GM19468 (cell line): Measurements from ENCODE around the gene MLEC.
A peak's percentile ranks its signal among the peaks of the same experiment; 100 is the strongest.

Source experiments
- ATAC-seq: cut with Tn5 transposase; IDR thresholded peaks from one replicate; pipeline ENCODE4 v1.9.1; 2021; ENCODE audit warnings: mild to moderate bottlenecking, moderate library complexity, moderate number of reproducible peaks; ENCODE audit not compliant: unreplicated experiment; ENCODE audit errors: extremely low read depth

MLEC gene, protein sequence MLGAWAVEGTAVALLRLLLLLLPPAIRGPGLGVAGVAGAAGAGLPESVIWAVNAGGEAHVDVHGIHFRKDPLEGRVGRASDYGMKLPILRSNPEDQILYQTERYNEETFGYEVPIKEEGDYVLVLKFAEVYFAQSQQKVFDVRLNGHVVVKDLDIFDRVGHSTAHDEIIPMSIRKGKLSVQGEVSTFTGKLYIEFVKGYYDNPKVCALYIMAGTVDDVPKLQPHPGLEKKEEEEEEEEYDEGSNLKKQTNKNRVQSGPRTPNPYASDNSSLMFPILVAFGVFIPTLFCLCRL

DNA sequence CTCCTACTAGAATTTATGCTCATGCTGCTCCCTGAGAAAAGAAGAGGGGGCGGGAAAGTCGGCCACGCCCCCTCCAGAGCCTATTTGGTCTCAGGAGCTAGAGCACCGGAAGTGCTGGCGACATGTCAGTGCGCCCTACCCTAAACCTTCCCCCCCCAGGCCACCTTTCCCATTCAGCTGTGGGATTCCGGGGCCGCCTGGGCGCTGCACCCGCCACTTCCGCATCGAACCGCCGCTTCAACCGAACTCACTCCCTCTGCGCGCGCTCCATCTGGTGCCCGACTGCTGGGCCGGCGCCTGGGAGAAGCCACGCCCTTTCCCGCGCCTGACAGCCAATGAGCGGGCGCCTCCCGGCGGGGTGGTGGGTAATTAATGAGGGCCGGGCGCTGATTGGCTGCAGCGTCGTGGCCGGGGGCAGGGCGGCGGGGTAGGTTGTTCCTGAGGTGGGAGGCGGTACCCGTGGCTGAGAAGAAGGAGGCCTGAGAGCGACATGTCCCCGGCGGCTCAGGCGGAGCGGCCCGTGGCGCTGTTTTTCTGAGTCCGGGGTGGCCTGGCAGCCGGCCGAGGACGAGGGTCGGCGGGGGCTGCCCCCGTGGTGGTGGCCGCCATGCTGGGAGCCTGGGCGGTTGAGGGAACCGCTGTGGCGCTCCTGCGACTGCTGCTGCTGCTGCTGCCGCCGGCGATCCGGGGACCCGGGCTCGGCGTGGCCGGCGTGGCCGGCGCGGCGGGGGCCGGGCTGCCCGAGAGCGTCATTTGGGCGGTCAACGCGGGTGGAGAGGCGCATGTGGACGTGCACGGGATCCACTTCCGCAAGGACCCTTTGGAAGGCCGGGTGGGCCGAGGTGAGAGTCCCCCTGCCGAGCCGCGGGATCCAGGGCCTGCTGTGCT, at the start of gene MLEC:
Gene MLEC, plus strand, starts transcription at position 460 of the 888 bp plus-strand sequence. Its CDS starts 148 bp downstream, at position 608.
- ATAC-seq = peak; percentile 35

DNA sequence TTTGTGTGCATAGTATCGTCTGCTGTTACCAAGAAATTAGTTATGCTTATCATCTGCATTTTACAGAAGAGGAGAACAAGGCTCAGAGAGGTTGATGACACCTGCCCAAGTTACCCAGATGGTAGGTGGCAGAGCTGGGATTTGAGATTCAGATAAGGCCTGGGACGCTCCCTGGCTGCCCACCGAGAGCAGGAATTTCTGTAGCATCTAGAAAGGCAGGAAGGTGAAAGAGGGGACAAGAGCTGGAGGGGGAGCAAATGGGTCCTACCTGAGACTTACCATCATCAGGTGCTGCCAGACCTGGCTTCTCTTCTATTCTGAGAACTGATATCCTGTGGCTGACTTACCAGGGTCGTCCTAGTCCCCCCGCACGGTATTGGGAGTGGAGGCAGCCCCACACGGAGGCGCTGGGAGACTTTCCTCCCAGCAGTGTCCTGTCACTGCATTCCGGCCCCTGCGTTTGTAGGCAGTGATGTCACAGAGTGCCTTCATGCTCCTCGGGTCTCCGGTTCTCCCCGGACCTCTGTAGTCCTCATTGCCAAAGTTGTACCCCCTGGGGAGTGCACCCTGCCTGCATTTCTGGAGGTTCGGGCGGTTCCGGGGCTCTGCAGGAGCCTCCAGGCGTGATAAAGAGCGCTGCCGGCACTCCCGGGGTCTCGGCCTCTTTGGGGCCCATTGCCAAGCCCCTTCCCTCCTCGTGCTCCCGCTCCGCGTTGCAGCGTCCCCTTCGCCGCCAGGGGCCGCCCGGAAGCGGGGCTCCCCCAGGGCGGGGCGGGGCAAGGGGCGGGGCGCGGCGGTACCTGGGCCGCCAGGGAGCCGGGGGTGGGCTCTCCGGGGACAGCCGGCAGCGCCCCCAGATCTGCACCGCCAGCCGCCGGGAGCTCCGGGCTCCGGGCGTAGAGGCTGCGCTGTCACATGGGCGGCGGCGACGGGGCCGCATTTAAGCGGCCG, 46.9 kb upstream of the MLEC start, which contains the start of gene CABP1:
Gene CABP1, plus strand, starts transcription at position 856 of the 951 bp plus-strand sequence. Its CDS starts 60 bp downstream, at position 916.
- ATAC-seq = peak; percentile 22

DNA sequence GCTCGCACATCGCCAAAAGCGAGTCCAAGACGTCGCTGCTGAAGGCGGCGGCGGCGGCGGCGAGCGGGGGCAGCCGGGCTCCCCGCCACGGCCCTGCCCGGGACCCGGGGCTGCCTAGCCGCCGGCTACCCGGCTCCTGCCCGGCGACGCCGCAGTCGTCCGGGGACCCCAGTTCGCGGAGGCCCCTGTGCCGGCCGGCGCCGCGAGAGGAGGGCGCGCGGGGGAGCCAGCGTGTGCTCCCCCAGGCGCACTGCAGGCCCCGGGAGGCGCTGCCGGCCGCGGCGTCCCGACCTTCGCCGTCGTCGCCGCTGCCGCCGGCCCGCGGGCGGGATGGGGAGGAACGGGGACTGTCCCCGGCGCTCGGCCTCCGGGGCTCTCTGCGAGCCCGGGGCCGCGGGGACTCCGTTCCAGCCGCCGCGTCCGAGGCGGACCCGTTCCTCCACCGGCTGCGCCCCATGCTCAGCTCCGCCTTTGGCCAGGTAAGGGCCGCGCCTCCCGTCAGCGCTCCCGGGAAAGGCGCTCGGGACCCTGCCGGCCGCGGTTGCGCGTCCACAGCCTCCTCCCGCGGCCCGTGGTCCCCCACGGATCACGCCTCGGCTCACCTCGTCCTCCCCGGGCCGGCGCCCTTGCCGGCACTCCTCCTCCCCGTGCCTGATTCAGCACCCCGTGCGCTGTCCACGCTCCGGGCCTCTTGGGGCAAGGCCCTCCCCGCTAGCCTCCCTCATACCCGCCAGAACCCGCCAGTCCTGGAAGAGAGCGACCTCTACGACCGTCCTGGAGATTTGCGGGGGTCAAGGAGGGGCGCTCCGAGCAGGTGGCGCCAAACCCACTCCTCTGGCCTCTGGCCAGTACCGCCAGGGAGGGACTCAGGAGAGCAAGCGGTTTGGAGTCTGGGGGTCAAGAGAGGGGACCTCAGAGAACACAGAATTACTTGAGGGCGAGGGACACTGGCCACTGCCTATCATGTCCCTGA, 45.8 kb upstream of the MLEC start:
- ATAC-seq = no peak

GRCh38 chr12:120642121-120642520, 44.8 kb upstream of the MLEC start:
- ATAC-seq = no peak

DNA sequence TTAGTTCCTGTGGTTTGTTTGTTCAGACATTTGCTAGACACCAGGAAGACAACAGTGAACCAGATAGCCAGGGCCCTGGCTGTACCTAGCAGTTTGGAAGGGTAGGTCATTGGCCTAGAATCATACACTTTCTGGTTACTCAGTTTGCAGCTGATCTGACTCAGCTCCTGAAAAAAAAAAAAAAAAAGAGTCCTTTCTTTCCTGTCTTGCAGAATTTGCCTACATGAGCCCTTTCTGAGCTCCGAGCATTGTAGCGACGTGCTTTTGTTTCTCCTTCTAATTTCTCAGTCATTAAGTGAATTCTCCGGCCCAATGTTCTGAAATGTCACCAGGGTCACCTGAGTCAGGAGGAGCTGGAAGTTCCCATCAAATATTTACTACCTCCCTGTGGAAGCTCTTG, 44.1 kb upstream of the MLEC start:
- ATAC-seq = no peak

- ATAC-seq = no peak
These were observed 43.4 kb upstream of the MLEC start for GRCh38 chr12:120643574-120643973.

- ATAC-seq = no peak
These were observed 40.9 kb upstream of the MLEC start for GRCh38 chr12:120646044-120646443.

- ATAC-seq = no peak
These were observed 39.6 kb upstream of the MLEC start for GRCh38 chr12:120647375-120647755.

DNA sequence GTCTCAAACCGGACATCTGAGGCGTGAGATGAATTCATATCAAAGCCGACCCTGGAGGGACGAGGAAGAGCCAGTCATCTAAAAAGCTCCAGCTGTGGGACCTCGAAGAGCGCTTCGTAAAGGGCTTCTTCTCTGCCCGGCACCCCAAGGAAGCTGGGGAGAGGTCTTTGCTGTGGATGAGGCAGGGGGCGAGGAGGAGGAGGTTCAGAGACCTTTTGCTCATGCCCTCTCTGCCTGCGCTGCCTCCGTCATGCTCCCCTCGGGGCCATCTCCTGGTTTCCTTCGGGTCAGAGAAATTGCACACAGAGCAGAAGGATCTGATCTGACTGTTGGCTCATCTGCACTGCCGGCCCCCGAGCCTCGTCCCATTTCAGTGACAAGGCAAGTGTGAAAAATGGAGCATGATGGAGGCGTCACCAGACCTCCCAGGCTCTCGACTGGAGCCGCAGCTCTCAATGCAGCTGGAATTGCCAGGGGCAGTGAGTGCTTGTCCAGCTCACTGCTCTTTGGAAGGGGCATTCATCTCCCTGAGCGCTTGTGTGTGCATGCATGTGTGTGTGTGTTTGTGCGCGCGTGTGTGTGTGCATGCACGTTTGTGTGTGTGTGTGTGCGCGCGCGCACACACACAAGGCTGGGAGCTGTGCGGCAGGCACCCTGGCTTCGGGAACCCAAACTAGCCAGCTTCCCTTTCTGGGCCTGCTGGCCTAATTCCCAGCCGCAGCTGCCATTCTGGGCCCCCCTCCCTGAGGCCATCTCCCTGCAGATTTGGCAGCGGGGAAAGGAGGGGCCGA, 37.3 kb upstream of the MLEC start:
- ATAC-seq = no peak

DNA sequence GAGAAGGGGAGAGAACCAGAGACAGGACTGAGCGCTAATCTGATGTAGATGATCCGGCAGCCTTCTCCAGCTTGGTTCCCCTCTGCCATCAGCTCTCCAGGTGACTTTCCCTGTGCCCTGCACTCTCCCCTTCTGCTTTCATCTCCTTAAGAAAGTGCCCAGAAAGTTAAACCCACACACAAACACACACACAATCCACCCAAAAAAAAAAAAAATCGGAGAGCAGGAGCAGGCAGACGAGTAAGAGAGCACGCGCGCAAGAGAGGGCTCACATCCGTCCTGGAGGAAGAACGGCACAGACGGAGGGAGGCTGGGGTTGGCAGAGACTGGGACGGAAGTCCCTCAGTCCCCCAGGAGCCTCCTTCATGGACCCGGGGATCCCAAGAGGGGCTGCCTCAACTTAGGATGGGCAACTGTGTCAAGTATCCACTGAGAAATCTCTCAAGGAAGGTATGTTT, 36.7 kb upstream of the MLEC start:
- no peak for ATAC-seq

DNA sequence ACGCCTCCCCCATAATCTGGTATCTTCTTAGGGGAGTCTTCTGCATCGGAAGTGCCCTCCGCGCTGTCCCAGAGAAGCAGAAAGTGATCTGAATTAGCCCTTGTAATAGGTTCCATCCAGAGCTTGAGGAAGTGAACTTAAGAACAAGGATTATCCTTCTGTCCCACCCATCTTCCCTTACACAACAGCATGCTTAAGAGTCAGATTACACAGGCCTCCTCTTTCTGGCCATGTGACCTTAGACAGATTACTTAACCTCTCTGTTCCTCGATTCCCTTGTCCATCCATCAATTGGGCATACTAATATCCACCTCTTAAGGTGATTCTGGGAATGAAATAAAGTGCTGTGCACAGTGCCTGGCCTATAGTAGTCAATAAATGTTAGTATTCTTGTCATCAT, 35.1 kb upstream of the MLEC start:
- ATAC-seq = no peak

GRCh38 chr12:120652656-120653435, 34.1 kb upstream of the MLEC start:
- ATAC-seq = no peak

DNA sequence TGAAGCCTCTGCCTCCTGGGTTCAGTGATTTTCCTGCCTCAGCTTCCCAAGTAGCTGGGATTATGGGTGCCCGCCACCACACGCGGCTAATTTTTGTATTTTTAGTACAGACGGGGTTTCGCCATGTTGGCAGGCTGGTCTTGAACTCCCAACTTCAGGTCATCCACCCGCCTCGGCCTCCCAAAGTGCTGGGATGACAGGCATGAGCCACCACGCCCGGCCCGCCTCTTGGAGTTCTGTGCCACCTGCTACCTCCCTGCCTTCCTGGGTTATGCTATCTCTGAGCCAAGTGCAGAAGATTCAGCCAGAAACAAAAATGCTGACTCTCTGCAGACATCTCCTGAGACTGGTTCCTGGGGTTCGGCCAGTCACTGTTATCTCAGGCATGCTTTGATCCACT, 33.3 kb upstream of the MLEC start:
- ATAC-seq = no peak

DNA sequence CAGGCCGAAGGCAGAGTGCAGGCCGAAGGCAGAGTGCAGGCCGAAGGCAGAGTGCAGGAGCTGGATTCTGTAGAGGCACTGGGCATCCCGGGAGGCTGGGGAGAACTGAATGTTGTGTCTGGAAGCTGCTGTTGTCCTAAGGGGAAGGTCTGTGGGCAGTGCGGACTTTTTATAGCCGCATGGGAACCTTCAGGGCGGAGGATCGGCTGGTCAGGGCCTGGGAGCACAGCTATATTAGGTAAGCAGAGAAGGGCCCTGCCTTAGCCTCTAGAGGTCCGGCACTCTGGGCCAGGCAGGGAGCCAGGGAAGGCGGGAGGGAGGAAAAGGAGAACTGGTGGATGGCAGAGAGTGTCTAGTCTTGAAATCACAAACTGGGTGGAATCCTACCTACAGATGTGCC, 32.3 kb upstream of the MLEC start:
- no peak for ATAC-seq

GRCh38 chr12:120656008-120656407, 30.9 kb upstream of the MLEC start:
- no peak for ATAC-seq

DNA sequence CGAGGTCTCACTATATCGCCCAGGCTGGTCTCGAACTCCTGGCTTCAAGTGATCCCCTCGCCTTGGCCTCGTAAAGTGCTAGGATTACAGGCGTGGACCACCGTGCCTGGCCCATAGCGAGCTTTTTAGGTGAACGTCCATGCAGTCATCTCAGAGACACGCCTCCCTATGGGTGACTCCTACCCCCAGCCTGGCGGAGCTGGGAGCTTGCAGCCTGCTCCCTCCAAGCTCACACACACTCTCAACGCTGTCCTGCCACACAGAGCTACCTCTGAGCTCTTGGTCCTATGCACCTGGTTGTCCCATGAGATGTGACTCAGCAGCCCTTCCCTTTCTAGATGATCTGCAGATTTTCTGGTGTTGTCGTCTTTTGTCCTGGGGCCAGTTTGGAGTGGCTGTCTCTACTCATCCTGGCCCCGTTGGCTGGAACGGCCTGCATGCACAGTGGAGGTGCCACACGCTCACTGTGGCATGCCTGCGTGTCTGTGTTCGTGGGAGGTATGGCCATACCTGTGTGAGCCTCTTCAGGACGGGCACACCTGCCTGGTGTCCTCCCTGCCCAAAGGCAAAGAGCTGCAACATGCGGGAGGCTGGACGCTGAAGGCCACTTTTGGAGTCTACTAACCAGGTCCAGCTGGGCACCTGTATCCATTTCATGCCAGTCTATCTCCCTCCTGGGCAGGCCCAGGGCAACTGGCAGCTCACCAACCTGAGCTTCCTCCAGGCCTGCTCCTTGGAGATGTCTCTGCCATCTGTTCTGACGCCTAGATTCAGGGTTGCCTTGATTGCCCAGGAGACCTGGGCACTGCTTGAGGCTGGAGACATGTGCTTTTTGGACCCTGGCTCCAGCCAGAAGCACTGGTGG, 28.4 kb upstream of the MLEC start:
- ATAC-seq = no peak

DNA sequence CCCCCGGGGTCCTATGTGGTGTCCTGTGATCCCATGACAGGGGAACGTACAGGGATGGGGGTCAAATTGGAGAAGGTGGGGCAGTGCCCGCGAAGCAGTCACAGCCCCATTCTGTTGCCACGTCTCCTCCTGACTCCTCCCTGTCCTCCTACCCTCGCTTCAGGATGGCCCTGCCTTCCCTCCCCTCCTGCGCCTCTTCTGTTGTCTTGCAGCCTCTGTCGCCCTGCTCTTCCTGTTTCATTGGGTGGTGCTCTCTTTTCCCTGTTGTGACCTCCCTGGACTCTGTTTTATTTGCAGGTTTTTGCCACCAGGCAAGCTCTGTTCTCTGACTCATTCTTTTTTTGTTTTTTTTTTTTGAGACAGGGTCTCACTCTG, 27.8 kb upstream of the MLEC start:
- ATAC-seq = no peak
